Fibroblast of mammary gland (primary cell): ENCODE results near the gene ETV4.

Experiments used
- DNase-seq: peaks from one replicate; pipeline ENCODE4 v3.0.0-alpha.2; 2010; ENCODE audit warnings: low read depth
- H3K4me3 ChIP-seq: 2 replicates; pipeline ENCODE4 v1.5.1; 2011; ENCODE audit warnings: low read depth, mild to moderate bottlenecking, low read length, moderate library complexity; ENCODE audit not compliant: control insufficient read depth
- CTCF ChIP-seq: conservative IDR thresholded peaks from 2 replicates; pipeline ENCODE4 v1.5.1; 2011; ENCODE audit warnings: low read depth, low read length, inconsistent platforms; ENCODE audit not compliant: control insufficient read depth, insufficient read depth

ETV4 gene

GRCh38 chr17:43479948-43480347 lies 66.2 kb downstream of the ETV4 start:
- DNase-seq = no peak
- TF ChIP-seq CTCF = no peak
- no peak overlapping the region for H3K4me3 ChIP-seq
